IgD-negative memory B cell (primary cell): Measurements from ENCODE around the gene COTL1. TPM values are rescaled to one million over a fixed set of nuclear protein-coding genes. Genes with fewer than 3 reads are reported as not detected.
A peak's percentile ranks its signal among the peaks of the same experiment; 100 is the strongest.
"Not testable (repeated sequence)": the region's sequence is repeated elsewhere in the genome, so short reads cannot be mapped to it uniquely, and the experiment has no call there.

Experiments
- H3K27ac Mint-ChIP-seq, 3 donors: one replicate each; pipeline ENCODE4 v1.8.0; 2020 to 2022; ENCODE audit warnings: mild to moderate bottlenecking in 3 of 3, mixed read lengths in 3 of 3, moderate library complexity in 1 of 3
- H3K27me3 Mint-ChIP-seq: one replicate; pipeline ENCODE4 v1.8.0; 2021; ENCODE audit warnings: mixed read lengths
- H3K36me3 Mint-ChIP-seq: one replicate; pipeline ENCODE4 v1.8.0; 2020; ENCODE audit warnings: mild to moderate bottlenecking, mixed read lengths
- H3K4me1 Mint-ChIP-seq, 3 donors: one replicate each; pipeline ENCODE4 v1.8.0; 2020 to 2022; ENCODE audit warnings: mixed read lengths in 3 of 3, mild to moderate bottlenecking in 1 of 3
- H3K4me3 Mint-ChIP-seq, 4 donors: one replicate each; pipeline ENCODE4 v1.8.0; 2020 to 2022; ENCODE audit warnings: mild to moderate bottlenecking in 4 of 4, mixed read lengths in 4 of 4, moderate library complexity in 3 of 4
- H3K9me3 Mint-ChIP-seq, 3 donors: one replicate each; pipeline ENCODE4 v1.8.0; 2020 to 2021; ENCODE audit warnings: mixed read lengths in 3 of 3, mild to moderate bottlenecking in 1 of 3
- polyA plus RNA-seq: library from polyadenylated mRNA; unstranded; fragments of 300-500 nt; fragmentation: Illumina TruSeq; gene quantifications from one replicate; pipeline ENCODE4 v1.2.3, GENCODE V29; 2021

COTL1 gene
- polyA plus RNA-seq, 1 donor from 2014 or later, result 725 TPM

DNA sequence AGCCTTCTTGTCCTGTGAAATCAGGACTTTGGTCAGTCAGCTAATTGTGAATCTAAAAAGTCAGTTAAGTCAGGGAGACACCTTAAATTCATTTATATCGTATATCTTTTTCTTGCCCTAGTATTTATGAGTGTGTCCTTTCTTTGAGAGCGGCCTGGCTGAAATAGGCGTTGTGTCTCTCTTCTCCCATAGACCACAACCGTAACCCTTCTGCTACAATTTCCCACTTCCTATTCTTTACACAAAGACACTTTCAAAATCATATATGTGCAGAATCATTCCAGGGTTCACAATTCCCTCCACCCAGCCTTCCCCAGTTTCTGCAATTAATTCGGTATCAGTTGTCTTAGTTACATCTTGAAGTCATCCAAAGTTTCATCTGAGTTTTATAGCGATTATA lies 14.0 kb upstream of the COTL1 start:
- Mint-ChIP-seq H3K36me3 (no peaks in the 10 kb centered on the region), H3K4me3 (peak overlapping the region in 1 of 4 donors; percentile 6), H3K4me1 (peaks cover 13 to 16% (median 15%) of the 10 kb centered on the region in 3 donors), H3K27me3 (no peaks in the 10 kb centered on the region), H3K9me3 (no peaks in the 10 kb centered on the region), H3K27ac (no peak overlapping the region)

DNA sequence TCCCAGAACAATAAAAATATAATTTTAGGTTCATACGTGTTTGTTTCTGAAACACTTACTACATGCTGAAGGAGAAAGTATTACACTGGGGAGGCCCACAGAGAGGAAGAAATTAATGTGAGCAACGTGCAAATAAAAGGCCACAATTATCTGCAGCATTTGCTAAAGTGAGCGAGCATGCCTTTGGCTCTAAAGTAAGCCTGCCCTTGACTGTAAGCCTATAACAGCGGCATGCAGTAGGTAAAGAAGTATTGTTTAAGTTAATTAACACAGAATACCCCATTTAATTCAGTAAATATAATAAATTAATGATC lies 13.2 kb upstream of the COTL1 start:
- Mint-ChIP-seq H3K36me3 (no peaks in the 10 kb centered on the region), H3K27me3 (no peaks in the 10 kb centered on the region), H3K27ac (no peak overlapping the region), H3K4me1 (peaks cover 13 to 16% (median 15%) of the 10 kb centered on the region in 3 donors), H3K9me3 (no peaks in the 10 kb centered on the region), H3K4me3 (no peak overlapping the region)

DNA sequence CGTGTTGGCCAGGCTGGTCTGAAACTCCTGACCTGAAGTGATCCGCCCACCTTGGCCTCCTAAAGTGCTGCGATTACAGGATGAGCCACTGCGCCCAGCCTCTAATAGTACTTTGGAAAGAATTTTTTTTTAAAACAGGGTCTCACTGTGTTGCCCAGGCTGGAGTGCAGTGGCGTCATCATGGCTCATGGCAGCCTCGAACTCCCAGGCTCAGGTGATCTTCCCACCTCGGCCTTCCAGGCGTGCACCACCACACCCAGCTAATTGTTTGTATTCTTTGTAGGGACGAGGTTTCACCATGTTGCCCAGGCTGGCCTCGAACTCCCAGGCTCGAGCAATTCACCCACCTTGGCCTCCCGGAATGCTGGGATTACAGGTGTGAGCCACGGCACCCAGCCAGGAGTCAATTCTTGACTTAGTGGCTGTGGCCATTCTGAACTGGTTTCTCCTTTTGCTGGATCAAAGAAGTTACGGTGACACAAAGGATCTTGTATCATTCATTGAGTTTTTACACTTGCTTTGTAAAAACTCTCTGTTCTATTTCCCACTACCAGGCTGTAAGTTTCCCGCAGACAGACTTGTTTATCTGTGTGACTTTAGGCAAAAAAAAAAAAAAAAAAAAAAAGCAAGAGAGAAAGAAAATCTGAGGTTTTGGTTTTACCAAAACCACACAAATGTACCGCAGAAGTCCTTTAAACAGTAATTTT lies 12.7 kb upstream of the COTL1 start:
- Mint-ChIP-seq H3K27ac (peak overlapping the region in 1 of 3 donors; percentile 75), H3K4me3 (peak overlapping the region in 2 of 4 donors; percentile 12 to 61), H3K9me3 (no peaks in the 10 kb centered on the region), H3K27me3 (no peaks in the 10 kb centered on the region), H3K36me3 (no peaks in the 10 kb centered on the region), H3K4me1 (peaks cover 13 to 16% (median 15%) of the 10 kb centered on the region in 3 donors)

DNA sequence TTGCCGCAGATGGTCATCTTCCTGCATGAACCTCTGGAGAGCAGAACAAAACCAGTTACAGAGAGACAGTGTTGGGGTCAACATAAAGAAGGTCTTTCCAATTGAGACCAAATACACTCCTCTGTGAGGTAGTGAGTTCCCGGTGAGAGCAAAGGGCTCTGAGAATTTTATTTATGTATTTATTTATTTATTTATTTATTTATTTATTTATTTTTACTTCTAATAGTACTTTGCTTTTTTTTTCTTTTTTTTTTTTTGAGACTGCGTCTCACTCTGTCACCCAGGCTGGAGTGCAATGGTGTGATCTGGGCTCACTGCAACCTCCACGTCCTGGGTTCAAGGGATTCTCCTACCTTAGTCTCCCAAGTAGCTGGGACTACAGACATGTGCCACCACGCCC lies 12.1 kb upstream of the COTL1 start:
- Mint-ChIP-seq H3K4me1 (peaks cover 13 to 16% (median 15%) of the 10 kb centered on the region in 3 donors), H3K27me3 (no peaks in the 10 kb centered on the region), H3K36me3 (no peaks in the 10 kb centered on the region), H3K9me3 (no peaks in the 10 kb centered on the region), H3K27ac (no peak overlapping the region), H3K4me3 (no peak overlapping the region)

DNA sequence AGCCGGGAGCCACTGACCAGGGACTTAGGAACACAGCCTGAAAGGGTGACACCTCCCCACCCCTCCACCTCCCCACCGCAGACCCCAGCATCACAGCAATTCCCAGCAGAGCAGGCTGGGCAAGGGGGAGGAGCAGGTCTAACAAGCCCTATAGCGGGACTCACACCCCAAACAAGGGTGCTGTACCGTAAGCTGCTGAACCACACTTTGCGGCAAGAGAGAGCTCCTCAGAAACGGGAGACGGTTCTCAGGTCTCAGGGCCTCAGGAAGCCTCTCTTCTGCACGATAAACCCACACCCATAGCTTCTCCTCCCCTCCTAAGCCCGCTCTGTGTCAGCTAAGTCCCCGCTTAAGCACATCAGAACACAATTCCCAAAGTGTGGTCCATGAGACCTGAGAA lies 11.7 kb upstream of the COTL1 start:
- Mint-ChIP-seq H3K27ac (no peak overlapping the region), H3K36me3 (no peaks in the 10 kb centered on the region), H3K9me3 (no peaks in the 10 kb centered on the region), H3K4me1 (peaks cover 13 to 16% (median 15%) of the 10 kb centered on the region in 3 donors), H3K4me3 (no peak overlapping the region), H3K27me3 (no peaks in the 10 kb centered on the region)

DNA sequence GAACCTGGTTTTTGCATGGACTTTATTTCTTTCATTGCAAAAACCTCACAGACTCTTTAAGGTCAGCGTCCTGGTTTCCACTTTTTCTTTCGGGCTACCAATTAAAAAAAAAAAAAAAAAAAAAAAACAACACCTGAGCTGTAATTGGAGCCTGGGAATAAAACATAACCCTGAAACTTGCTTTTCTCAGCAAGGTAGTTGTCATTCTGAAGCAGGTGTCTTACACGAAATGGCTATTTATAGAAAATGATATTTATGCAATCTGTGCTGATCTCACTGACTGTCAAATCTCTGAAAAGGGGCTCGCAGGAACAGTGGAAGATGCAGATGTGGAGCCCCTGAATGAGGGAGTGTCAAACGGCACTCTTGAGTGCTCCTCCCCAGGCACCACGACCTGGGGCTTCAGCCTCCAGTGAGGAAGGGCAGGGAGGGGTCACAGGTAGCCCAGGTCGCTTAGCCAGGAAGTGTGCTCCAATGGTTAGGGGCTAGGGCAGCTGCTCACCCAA lies 10.4 kb upstream of the COTL1 start:
- H3K27me3 Mint-ChIP-seq, result no peaks in the 10 kb centered on the region
- H3K27ac Mint-ChIP-seq, result no peak overlapping the region
- peak overlapping the region in 2 of 4 donors; percentile 25 to 56 for H3K4me3 Mint-ChIP-seq
- H3K36me3 Mint-ChIP-seq, result no peaks in the 10 kb centered on the region
- H3K4me1 Mint-ChIP-seq, result peaks cover 13 to 18% (median 15%) of the 10 kb centered on the region in 3 donors
- no peaks in the 10 kb centered on the region for H3K9me3 Mint-ChIP-seq

DNA sequence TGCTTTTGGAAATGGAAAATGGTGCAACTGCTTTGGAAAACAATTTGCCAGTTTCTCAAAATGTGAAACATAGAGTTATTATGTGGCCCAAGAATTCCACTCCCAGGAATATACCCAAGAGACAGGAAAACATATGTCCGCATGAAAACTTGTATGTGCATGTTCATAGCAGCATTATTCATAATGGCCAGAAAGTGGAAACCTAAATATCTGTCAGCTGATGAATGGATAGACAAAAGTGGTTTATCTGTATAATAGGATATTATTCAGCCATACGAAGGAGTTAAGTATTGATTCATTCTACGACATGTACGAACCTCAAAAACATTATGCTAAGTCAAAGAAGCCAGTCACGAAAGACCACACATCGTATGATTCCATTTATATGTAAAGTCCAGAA lies 7.7 kb upstream of the COTL1 start:
- Mint-ChIP-seq H3K27ac (no peak overlapping the region), H3K4me1 (peaks cover 18 to 23% (median 20%) of the 10 kb centered on the region in 3 donors), H3K27me3 (no peaks in the 10 kb centered on the region), H3K36me3 (no peaks in the 10 kb centered on the region), H3K4me3 (no peak overlapping the region), H3K9me3 (no peaks in the 10 kb centered on the region)

DNA sequence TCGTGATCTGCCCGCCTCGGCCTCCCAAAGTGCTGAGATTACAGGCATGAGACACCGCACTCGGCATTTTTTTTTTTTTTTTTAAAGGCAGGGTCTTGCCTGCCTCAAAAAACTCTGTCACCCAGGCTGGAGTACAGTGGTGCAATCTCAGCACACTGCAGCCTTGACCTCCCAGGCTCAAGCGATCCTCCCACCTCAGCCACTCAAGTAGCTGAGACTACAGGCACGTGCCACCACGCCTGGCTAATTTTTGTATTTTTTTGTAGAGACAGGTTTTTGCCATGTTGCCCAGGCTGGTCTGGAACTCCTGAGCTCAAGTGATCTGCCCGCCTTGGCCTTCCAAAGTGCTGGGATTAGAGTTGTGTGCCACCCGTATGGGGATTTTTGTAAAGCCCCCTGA lies 3.0 kb upstream of the COTL1 start:
- Mint-ChIP-seq H3K4me1 (peaks cover 26 to 34% (median 33%) of the 10 kb centered on the region in 3 donors), H3K27ac (peak overlapping the region in 1 of 3 donors; percentile 23)

DNA sequence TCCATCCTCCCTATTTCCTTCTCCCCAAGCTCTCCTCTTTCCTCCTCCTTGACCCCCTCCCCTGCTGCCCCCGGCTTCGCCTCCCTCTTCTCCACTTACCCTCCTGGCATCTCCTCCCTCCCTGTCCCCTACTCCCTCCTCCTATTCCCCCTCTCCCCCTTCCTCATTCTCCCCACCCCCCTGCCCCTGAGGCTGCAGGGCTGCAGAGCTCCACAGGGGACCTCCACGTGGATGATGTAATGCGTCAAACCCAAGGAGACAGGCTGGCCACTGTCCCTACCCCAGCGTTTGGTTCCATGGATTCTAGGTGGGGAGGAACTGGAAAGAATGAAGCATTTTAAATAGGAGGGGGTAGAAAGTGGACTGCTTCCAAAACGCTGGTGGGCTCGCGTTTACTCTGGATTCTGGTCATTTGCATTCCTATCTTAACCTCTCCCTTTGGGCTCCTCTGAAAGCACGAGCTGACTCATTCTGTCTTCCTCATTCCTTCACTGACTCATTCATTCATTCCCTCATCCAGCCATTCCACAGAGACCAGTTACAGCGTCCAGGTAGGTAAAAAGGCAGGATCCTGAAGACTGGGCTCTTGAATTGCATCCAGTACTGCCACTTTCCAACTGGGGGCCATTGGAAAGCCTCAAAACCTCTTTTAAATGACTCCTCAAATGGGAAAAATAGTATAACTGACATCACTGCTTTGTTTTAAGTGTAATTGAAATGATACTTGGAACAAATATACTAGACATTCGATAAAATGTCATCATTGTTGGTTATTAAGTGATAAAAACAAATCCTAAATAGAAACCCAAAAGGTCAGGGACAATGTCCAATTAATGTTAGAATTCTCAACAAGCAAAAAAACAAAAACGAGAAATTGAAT lies 943 bp upstream of the COTL1 start:
- Mint-ChIP-seq H3K4me1 (peaks cover 40 to 53% (median 46%) of the 10 kb centered on the region in 3 donors), H3K27me3 (no peaks in the 10 kb centered on the region), H3K4me3 (peak overlapping the region; percentile 56 to 97 (median 74)), H3K9me3 (no peaks in the 10 kb centered on the region), H3K27ac (peak overlapping the region; percentile 0 to 90 (median 78)), H3K36me3 (peaks cover 5% of the 10 kb centered on the region)

More for the DNA sequence above, 3.0 kb upstream of the COTL1 start:
- not testable (repeated sequence) for H3K27me3 Mint-ChIP-seq, H3K9me3 Mint-ChIP-seq, H3K36me3 Mint-ChIP-seq
- H3K4me3 Mint-ChIP-seq, result peak overlapping the region in 1 of 4 donors; percentile 69

DNA sequence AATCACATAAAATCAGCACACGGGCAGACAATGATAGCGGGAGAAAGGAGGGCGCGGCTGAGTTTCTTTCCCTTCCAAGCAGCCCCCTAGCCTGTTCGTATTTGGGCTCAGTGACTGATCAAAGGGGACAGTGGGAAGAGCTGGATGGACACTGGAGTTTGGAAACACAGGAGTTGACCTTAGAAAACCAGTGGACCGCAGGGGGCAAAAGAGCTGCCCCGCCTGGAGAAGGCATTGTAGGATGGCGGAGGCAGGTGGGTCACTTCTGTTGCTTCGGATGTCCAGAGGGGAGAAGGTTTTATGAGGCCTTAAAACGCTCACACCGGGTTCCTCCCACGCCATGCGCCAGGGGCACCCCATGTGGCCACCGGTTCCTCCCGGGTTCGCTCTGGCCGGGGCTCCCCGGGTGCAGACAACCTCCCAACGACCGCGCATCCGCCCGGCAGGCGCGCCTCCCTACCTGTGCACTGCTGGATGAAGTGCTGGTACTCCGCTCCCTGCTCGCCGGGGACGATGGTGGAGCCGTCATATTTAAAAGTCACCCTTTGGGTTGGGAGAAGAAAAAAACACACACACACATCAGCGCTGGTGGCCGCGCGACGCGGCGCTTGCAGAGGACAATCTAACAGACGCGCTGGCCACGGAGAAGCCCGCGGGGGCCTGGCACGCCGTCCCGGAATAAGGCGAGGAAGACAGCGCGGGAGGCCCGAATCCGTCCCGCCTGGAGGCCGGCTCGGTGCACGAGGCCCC lies 662 bp downstream of the COTL1 start:
- peak overlapping the region; percentile 96 to 99 (median 98) for H3K4me3 Mint-ChIP-seq
- H3K36me3 Mint-ChIP-seq, result peaks cover 7% of the 10 kb centered on the region
- H3K9me3 Mint-ChIP-seq, result no peaks in the 10 kb centered on the region
- H3K4me1 Mint-ChIP-seq, result peaks cover 45 to 55% (median 54%) of the 10 kb centered on the region in 3 donors
- H3K27me3 Mint-ChIP-seq, result no peaks in the 10 kb centered on the region
- peak overlapping the region; percentile 93 to 96 (median 94) for H3K27ac Mint-ChIP-seq

DNA sequence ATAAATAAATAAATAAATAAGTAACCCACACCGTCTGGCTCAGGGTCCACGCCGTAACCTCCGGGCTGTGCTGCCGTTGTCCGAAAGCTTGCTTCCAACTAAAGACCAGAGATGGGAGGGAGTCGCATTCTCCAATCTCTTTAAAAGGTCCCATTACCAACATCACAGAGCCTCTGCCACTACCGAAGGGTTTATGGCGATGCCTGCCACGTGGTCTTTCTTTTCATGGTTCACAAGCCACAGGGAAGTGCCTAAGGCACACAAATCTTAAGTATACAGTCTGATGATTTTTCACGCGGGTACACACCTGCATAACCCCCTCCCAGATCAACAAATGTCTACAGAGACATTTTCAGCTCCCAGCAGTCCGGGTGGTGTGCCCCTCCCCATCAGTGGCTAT lies 1.4 kb downstream of the COTL1 start:
- H3K4me3 Mint-ChIP-seq, result peak overlapping the region; percentile 96 to 99 (median 98)
- peaks cover 10% of the 10 kb centered on the region for H3K36me3 Mint-ChIP-seq

DNA sequence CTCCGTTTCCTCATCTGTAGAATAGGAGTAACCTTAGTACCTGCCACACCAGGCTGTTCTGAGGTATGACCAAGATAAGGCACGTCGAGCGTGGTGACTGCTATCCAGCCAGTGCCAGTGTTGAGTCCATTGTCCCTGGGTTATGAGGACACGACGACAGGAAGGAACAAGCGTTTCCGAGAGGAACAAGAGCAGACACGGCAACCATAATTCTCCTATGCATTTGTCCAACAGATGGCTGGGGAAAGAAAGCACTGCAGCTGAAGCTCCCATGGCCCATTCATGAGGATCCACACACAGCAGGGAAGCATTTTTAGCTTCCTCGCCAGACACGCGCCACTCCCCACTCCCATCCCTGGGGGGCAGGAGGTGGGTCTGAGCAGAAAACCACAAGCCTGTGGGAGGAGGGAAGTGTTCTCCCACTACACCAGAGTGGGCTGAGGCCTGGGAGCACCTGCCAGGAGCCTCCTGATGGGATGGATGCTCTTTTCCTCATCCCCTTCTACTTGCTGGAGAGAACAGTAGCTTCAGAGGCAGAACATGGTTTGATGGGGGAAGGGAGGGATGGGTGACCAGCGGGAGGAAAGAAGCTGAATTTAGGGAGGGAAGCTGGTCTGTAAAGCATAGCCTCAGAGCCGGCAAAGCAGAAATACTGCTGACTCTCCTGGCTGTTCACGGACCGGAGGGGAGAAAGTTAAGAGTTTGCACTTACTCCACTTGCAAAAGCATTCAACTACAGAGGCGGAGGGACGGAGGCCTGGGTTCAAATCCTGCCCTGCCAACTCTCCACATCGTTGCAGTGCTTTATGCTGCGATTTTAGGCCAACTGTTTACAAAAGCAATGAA lies 2.7 kb downstream of the COTL1 start:
- peak overlapping the region; percentile 96 to 99 (median 98) for H3K4me3 Mint-ChIP-seq
- peaks cover 23% of the 10 kb centered on the region for H3K36me3 Mint-ChIP-seq
- peaks cover 0 to 6% (median 1%) of the 10 kb centered on the region in 3 donors for H3K9me3 Mint-ChIP-seq
- H3K27ac Mint-ChIP-seq, result peak overlapping the region; percentile 91 to 96 (median 94)
- H3K4me1 Mint-ChIP-seq, result peaks cover 52 to 65% (median 64%) of the 10 kb centered on the region in 3 donors
- H3K27me3 Mint-ChIP-seq, result no peaks in the 10 kb centered on the region

More for the DNA sequence above, 1.4 kb downstream of the COTL1 start:
- Mint-ChIP-seq H3K27me3 (no peaks in the 10 kb centered on the region), H3K27ac (peak overlapping the region; percentile 93 to 96 (median 94)), H3K4me1 (peaks cover 47 to 55% (median 55%) of the 10 kb centered on the region in 3 donors), H3K9me3 (no peaks in the 10 kb centered on the region)

DNA sequence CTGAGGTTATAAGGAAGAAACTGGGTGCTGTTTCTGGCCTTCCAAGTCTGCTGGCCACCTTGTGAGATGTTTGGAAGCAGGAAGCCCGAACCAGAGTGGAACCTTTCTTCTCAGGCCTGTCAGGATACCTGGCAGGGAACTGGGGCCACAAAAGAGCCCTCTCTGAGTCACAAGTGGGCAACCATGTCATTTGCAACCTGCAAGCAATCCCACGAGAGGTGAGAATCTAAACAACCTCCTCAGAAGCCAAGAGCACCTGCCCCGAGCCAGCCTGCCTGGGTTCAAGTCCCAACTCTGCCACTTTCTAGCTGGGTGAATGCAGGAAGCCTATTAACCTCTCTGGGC lies 3.3 kb downstream of the COTL1 start:
- H3K9me3 Mint-ChIP-seq, result peaks cover 0 to 11% (median 1%) of the 10 kb centered on the region in 3 donors
- peaks cover 49 to 67% (median 65%) of the 10 kb centered on the region in 3 donors for H3K4me1 Mint-ChIP-seq
- H3K27me3 Mint-ChIP-seq, result no peaks in the 10 kb centered on the region
- peak overlapping the region; percentile 90 to 94 (median 91) for H3K27ac Mint-ChIP-seq
- peaks cover 28% of the 10 kb centered on the region for H3K36me3 Mint-ChIP-seq
- peak overlapping the region; percentile 96 to 99 (median 98) for H3K4me3 Mint-ChIP-seq

DNA sequence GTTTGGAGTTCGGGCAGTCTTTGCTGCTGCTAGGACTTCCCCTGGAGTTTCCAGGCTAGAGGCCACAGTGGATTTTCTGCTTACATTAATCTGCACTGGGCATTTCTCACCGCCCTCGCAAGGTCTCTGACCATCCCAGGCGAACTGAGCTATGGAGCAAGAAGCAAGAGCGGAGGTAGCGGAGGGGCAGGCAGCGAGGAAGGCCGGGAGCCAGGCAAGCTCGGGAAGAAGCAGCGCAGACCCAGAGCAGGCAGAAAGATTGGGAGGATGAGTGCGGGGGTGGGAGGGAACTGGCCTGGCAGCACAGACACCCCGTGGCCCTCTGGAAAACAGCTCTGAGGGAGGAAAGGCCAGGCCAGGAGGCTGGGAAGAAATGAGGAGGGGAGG lies 3.8 kb downstream of the COTL1 start:
- Mint-ChIP-seq H3K9me3 (peaks cover 0 to 11% (median 1%) of the 10 kb centered on the region in 3 donors), H3K4me3 (peak overlapping the region; percentile 60 to 99 (median 91)), H3K27me3 (no peaks in the 10 kb centered on the region), H3K36me3 (peaks cover 32% of the 10 kb centered on the region), H3K27ac (peak overlapping the region; percentile 33 to 94 (median 90)), H3K4me1 (peaks cover 49 to 68% (median 66%) of the 10 kb centered on the region in 3 donors)
